ENCODE measurements around the gene UBE2Q1.

The UBE2Q1 gene

GRCh38 chr1:154575951-154576566, 17.6 kb upstream of the UBE2Q1 start:
- no peak for DNase-seq

DNA sequence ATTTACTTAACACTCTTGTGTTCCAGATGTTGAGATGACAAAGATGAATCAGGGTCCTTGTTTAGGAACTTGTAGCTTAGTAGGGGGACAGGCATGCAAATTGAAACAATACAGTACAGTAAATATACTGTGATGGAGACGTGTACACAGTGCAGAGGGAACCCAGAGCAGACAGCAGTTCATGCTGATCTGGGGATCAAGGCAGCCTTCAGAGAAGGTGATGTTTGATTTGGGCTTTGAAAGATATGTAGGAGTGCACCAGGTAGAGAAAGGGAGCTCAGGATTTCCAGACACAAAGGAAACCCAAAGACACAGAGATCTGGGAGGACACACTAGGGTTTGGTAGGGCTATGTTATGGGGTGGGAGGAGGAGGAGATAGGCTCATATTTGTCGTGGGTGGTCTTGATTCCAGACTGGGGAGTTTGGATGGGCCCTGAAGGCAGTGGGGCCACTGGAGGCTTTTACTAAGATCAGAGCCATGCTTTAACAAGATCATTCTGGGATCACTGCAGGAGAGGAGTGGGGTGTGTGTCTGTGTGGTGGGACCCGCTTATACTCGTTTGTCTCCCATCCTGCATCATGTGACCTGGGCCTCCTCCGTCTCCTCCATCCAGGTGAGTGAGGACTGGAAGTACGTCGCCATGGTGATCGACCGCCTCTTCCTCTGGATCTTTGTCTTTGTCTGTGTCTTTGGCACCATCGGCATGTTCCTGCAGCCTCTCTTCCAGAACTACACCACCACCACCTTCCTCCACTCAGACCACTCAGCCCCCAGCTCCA, 16.9 kb upstream of the UBE2Q1 start:
- DNase-seq: no peak

DNA sequence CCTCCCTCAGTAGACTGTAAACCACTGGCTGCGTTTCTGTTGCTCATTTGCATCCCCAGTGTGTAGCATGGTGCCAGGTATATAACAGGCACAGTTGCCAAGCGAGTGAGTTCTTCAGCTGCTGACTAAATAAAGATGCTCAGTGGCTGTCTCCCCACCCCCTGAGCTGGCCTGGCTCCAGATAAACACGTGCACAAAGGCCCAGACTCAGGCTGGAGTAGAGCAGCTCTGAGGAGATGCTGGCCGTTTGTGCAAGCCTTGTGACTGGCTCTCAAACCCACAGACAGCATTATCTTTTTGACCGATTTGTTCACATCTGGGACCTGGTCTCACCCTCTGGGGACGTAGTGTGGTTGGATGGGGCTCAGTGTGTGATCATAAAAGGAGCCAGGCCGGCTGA, 16.3 kb upstream of the UBE2Q1 start:
- DNase-seq: no peak

GRCh38 chr1:154573168-154573510, 14.7 kb upstream of the UBE2Q1 start:
- no peak for DNase-seq

GRCh38 chr1:154572468-154573167, 14.2 kb upstream of the UBE2Q1 start:
- DNase-seq: no peak

DNA sequence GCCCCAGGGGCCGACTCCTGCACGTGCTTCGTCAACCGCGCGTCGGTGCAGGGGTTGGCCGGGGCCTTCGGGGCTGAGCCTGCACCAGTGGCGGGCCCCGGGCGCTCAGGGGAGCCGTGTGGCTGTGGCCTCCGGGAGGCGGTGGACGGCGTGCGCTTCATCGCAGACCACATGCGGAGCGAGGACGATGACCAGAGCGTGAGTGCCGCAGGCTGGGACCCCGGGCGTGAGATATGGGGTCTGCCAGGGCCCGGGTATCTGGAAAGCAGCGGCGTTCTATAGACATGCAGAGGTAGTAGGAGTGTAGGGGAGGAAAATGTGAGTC, 13.5 kb upstream of the UBE2Q1 start:
- no peak for DNase-seq

DNA sequence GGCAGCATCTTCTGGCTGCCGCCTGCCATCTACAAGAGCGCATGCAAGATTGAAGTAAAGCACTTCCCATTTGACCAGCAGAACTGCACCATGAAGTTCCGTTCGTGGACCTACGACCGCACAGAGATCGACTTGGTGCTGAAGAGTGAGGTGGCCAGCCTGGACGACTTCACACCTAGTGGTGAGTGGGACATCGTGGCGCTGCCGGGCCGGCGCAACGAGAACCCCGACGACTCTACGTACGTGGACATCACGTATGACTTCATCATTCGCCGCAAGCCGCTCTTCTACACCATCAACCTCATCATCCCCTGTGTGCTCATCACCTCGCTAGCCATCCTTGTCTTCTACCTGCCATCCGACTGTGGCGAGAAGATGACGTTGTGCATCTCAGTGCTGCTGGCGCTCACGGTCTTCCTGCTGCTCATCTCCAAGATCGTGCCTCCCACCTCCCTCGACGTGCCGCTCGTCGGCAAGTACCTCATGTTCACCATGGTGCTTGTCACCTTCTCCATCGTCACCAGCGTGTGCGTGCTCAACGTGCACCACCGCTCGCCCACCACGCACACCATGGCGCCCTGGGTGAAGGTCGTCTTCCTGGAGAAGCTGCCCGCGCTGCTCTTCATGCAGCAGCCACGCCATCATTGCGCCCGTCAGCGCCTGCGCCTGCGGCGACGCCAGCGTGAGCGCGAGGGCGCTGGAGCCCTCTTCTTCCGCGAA, 12.9 kb upstream of the UBE2Q1 start:
- no peak for DNase-seq

GRCh38 chr1:154568157-154568815, 9.8 kb upstream of the UBE2Q1 start:
- no peak for DNase-seq

- peak; percentile 70 for DNase-seq
Measured at GRCh38 chr1:154567386-154568156, 9.1 kb upstream of the UBE2Q1 start, which contains the start of gene CHRNB2. CHRNB2 (plus strand) TSS chr1:154567778; CDS start chr1:154568045, 267 bp downstream.

GRCh38 chr1:154565876-154566275, 7.4 kb upstream of the UBE2Q1 start:
- no peak for DNase-seq

DNA sequence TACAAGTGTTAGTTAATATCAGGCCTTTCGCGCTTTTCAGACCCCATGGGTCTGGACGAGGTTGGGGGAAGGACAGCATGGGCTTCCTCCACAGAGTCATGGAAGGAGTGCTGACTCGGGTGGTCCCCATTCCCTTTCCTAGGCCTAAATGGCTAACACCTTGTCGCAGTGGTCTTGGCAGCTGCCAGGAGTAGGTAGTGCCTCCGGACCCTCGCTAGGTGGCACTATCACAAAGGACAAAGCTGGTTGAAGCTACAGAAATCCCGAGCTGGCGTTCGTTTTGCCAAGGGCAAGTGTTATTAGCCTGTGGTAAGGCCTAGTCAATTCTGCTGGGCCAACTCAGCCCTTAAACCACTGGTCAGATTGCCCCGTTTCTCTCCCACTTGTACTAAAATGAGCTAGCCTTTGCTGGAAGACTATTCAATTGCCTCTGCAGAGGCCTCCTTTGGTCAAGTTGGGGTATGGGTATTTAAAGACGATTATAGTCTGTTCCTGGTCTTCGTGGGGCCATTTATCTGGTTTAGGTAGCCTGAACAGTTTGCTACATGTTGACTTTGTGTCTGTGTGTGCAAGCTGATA, 1.1 kb upstream of the UBE2Q1 start:
- peak; percentile 80 for DNase-seq

GRCh38 chr1:154558720-154559465, 431 bp upstream of the UBE2Q1 start:
- DNase-seq: peak; percentile 99

DNA sequence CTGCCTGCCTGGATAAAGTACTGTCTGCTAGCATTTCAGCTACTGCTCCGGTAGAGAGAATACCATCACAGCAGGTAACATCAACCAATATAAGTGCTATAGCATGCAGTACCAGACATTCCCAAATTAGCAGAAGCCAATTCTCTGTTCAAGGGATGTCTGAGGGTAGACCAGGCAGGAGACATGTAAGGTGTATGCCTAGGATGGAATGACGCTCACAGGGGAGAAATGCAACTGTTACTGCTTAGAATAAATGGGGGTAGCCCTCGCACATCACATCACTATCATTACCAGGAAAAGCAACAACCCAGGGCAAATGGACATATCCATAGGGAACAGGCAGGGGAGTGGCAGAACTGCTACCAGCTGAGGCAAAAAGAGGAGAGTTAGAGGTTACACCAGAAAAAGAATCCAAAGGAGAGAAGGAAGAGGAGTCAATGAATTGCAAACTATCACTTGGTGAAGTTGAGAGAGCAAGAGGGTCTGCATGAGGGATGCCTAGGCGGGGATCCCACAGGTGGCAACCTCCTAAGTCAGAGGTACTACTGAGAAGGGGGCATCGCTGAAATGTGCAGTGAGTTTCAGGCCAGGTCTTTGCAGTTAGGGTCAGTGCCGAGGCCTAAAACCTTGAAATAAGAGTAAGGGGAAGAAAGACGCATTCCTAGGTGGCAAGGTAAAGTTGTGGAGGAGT, 1.1 kb downstream of the UBE2Q1 start:
- DNase-seq: no peak

DNA sequence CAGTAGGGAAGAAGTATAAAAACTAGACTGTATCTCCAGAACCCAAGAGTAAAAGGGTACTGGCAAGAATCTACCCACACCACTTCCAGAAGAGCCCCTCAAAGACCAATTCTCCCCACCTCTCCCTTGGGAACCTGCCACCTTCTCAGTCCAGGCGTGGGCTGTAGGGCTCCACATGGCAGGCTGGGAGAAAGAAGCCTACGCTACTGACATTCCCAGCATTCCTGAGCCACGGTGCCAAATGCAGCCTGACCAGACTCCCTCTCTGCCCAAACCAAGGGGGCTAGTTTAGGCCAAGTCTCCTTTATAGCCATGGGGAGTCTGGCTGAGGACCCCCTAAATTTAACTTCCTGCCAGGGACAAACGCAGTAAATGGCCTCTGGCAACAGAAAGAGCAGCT, 2.0 kb downstream of the UBE2Q1 start:
- DNase-seq: no peak

DNA sequence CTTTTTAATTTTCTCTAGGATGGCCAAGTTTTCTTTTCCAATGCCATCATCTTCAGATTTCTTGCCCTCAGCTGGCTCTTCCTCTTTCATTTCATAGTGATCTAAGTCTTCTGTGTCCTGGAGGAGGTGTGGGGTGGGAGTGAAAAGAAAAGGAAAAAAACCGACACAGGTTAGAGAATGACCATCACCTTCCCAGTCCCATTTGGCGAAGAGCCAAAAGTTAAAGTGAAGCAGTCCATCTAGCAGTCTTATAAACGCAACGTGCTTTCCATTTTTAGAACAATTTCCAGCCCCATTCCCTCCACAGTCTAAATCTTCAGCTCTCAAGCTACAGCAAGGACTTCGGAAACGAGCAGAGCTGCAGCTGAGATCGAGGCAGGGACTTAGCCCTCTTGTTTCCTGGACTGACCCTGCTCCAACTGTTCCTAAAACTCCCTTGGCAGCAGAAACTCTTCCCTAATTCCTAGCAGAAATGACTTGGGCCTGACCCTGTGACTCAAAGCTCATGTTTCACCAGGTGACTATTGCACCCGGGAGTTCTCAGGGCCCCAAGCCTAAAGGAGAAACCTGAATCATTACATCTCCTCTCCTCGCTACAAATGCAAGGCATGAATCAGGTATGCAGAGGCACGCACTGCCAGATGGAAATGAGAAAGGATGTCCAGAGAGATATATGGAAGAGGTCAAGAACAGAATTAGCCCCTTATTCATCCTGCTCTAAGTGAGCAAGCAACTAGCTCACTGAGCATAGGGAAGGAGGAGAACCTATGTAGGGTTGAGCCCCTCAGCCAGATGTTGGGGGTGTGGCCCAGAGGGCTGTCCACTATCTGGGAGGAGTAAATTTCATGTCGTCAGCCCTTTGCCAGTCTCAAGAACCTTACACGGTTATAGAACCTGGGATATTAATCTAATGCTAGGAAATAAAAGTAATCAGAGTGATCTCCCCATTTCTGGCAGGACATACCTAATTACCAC, 5.1 kb downstream of the UBE2Q1 start:
- DNase-seq: no peak

GRCh38 chr1:154552036-154552435, 6.4 kb downstream of the UBE2Q1 start:
- DNase-seq: no peak

- no peak for DNase-seq
Measured at GRCh38 chr1:154551474-154551873, 7.0 kb downstream of the UBE2Q1 start.

DNA sequence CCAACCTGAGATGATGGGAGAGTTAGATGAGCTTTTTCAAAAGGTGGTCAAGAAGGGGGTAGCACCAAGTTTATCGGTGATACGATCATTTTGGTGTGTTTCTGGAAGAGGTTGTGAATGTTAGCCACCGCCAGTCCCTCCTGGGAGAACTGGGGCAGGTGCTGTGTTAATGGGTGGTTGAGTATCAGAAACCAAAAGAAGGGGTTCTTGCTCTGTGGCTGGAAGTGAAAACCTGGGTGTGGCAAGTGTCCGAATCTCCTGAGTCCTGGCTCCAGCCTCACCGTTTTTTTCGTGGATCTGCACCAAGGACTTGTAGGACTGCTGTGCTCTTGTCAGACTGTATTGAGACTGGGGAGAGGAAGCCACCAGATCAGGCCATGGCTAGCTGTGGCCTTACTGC, 7.8 kb downstream of the UBE2Q1 start:
- no peak for DNase-seq

DNA sequence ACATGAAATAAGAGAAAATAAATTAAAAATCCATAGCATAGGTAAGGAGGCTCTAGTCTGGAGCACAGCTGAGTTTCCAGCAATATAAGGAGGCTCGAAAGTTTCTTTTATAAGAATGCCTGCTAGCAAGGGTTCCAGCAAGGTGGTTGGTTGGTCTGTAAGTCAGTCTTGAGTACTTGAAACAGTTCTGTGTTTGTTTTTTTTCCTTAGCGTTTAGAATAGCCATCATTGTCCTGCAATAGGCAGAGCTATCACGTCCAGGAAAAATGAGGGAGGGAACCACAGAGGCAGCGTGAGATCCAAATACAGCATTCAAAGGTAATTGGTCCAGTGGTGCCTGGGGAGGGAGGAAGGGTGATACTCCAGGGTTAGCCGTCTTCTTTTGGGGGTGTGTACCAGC, 8.4 kb downstream of the UBE2Q1 start:
- no peak for DNase-seq
